GM06990 (cell line): Measurements from ENCODE around the gene VPS16.

Experiments used
- DNase-seq: peaks from one replicate; pipeline ENCODE4 v3.0.0-alpha.2; 2011; ENCODE audit not compliant: insufficient read length; ENCODE audit errors: extremely low read depth
- H3K27me3 ChIP-seq: replicated peaks from 2 replicates; pipeline ENCODE4 v1.6.0; 2011; ENCODE audit warnings: low read length; ENCODE audit not compliant: control insufficient read depth, insufficient read depth
- H3K36me3 ChIP-seq: 2 replicates; pipeline ENCODE4 v1.5.1; 2011; ENCODE audit warnings: low read length; ENCODE audit not compliant: control insufficient read depth, insufficient read depth
- H3K4me3 ChIP-seq: replicated peaks from 2 replicates; pipeline ENCODE4 v1.5.1; 2011; ENCODE audit warnings: low read depth, mild to moderate bottlenecking, control low read depth, low read length
- CTCF ChIP-seq: IDR thresholded peaks from 2 replicates; pipeline ENCODE4 v1.5.1; 2011; ENCODE audit warnings: low read length, control low read depth, mild to moderate bottlenecking, inconsistent platforms; ENCODE audit not compliant: insufficient read depth, poor library complexity, severe bottlenecking

The VPS16 gene

DNA sequence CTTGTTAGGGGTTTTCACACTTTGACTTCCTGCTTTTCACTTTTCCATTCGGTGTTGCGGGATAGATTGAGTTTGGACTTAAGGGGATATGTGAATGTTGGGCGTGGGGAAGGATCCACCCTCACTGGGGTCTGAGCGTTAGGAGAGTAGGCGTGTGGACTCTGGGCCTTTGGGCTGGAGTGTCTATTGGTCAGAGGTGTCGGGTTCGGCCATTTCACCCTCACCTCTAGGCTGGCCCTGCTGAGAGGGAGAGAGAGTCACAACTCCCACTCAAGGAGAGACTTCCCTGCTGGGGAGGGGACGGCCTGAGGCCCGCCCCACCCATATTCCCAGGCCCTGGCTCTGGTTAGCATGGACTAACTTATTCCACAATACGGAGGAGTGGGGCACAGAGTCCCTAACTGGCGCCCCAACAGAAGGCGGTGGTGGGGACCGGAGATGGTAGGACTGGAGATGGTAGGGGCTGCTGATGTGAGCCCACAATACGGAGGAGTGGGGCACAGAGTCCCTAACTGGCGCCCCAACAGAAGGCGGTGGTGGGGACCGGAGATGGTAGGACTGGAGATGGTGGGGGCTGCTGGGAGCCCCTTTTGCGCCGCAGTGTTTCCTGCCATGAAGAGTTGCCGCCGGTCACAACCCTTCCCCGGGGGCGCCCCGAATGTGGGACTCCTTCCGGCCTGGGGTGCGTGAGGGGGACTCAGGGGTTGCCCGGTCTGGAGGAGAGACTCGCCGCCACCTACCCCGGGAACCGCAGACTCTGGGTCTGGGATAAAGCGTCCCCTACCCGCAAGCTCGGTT lies 31.3 kb downstream of the VPS16 start:
- peaks cover 2% of the 10 kb centered on the region for H3K36me3 ChIP-seq
- no peak for DNase-seq
- H3K27me3 ChIP-seq: no peaks in the 10 kb centered on the region
- H3K4me3 ChIP-seq: peak overlapping the region; percentile 72
- no peak for TF ChIP-seq CTCF

- H3K4me3 ChIP-seq: peak overlapping the region; percentile 72
- peak; percentile 62 for TF ChIP-seq CTCF
- H3K36me3 ChIP-seq: no peaks in the 10 kb centered on the region
- no peaks in the 10 kb centered on the region for H3K27me3 ChIP-seq
- DNase-seq: peak; percentile 83
These were observed 32.0 kb downstream of the VPS16 start for GRCh38 chr20:2872459-2873009.

DNA sequence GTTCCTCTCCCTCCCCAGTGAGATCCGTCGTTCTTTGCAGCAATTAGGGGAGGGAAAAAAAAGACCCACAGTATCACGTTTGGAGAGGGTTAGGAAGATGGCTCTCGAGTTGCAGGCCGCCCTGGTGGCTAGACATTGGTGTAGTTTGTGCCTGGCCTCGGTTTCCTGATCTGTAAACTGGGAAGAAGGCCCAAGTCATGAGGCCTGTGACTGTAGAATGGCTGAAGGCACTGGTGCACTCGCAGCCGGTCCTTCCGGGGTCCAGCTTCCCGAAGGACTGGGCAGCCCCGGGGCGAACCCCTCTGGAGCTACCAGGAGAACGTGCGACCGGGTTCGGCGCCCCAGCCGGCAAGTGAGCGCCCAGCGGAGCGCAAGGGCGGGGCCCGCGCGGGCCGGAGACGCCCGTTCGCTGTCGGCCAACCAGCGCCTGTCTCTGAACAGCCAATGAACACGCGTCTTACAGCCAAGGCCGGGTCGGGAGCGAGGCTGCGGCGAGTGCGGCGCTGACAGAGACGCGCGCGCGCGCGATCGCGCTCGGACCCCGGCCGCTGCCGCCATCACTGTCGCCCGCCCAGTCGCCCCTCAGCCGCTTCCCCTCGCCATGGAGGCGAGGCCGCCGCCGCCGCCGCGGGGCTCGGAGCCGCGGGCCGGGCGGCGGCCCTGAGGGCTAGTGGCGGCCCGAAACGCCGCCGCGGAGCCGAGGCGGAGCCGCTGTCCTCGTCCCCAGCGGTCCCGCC lies 32.6 kb downstream of the VPS16 start, which contains the start of gene PTPRA:
PTPRA (plus strand) TSS at position 472 of the 737 bp plus-strand sequence. CDS start 90,797 bp downstream, outside the sequence.
- no peak for TF ChIP-seq CTCF
- Histone ChIP-seq H3K4me3 (peak within 1 kb of the TSS; percentile 90), H3K27me3 (no peaks in the 10 kb centered on the region), H3K36me3 (no peaks in the 10 kb centered on the region)
- peak; percentile 95 for DNase-seq

- TF ChIP-seq CTCF: no peak
- no peak for DNase-seq
- H3K27me3 ChIP-seq: no peaks in the 10 kb centered on the region
- no peaks in the 10 kb centered on the region for H3K36me3 ChIP-seq
- peak overlapping the region; percentile 90 for H3K4me3 ChIP-seq
These were observed 33.1 kb downstream of the VPS16 start for GRCh38 chr20:2873747-2874041.

- TF ChIP-seq CTCF: no peak
- H3K4me3 ChIP-seq: peak overlapping the region; percentile 90
- H3K36me3 ChIP-seq: no peaks in the 10 kb centered on the region
- no peak for DNase-seq
- no peaks in the 10 kb centered on the region for H3K27me3 ChIP-seq
These were observed 33.9 kb downstream of the VPS16 start for GRCh38 chr20:2874456-2874855.
